ENCODE data around the gene DDX25.
"Not testable (repeated sequence)": the region's sequence is repeated elsewhere in the genome, so short reads cannot be mapped to it uniquely, and the experiment has no call there.

The DDX25 gene

DNA sequence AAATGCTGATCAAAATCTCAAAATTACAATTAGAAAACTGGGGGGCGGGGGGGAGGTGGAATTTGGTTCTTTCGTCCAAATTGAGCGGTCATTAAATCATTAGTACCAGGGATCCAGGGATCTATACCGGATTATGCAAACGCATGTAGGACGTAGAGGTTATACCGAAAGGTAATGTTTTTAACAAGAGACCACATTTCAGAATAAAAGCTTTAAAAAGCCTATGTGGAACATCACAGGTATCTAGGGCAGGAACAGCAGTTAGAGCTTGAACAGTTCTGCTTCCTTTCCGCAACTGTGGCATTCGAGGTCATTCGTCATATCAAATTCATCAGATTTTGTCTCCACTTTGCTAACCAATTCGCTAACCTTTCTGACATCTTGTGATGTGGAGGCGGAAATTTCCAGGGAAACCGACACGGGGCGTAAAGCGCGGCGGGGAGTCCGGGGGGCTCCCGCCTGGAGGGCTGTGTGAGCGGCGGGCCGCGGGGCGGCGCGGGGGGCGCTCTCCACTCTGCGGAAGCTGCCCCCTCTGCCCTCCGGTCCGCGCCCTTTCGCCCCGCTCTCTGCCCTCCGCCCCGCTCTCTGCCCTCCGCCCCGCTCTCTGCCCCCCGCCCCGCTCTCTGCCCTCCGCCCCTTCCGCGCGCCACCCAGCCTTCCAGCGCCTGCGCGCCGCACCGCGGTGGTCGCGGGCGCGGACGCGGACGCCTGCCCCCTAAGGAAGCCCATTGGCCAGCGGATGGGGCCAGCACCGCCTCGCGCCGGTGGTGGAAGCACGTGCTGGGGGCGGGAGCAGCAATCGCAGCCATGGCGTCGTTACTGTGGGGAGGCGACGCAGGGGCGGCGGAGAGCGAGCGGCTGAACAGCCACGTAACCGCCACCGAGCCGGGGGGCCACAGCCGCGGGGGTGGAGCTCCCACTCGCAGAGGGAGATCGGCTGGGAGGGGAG, at the start of gene DDX25:
DDX25 (plus strand) TSS at position 798 of the 949 bp plus-strand sequence; CDS start at position 808, 10 bp downstream.
- no peak for FAIRE-seq
- no peak for DNase-seq (ENCODE audit: extremely low spot score, insufficient read length, low read depth)

DNA sequence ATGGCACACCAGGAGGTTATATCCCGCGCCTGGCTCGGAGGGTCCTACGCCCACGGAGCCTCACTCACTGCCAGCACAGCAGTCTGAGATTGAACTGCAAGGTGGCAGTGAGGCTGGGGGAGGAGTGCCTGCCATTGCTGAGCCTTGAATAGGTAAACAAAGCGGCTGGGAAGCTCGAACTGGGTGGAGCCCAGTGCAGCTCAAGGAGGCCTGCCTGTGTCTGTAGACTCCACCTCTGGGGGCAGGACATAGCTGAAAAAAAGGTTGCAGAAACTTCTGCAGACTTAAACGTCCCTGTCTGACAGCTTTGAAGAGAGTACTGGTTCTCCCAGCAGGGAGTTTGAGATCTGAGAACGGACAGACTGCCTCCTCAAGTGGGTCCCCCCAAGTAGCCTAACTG, 46.6 kb upstream of the DDX25 start:
- FAIRE-seq; DNase-seq (ENCODE audit: extremely low spot score, insufficient read length, low read depth): not testable (repeated sequence)

- DNase-seq (ENCODE audit: extremely low spot score, insufficient read length, low read depth); FAIRE-seq: not testable (repeated sequence)
Measured at GRCh38 chr11:125862786-125863185, 41.5 kb upstream of the DDX25 start.

GRCh38 chr11:125865354-125865753, 39.0 kb upstream of the DDX25 start:
- not testable (repeated sequence) for DNase-seq (ENCODE audit: extremely low spot score, insufficient read length, low read depth); FAIRE-seq

DNA sequence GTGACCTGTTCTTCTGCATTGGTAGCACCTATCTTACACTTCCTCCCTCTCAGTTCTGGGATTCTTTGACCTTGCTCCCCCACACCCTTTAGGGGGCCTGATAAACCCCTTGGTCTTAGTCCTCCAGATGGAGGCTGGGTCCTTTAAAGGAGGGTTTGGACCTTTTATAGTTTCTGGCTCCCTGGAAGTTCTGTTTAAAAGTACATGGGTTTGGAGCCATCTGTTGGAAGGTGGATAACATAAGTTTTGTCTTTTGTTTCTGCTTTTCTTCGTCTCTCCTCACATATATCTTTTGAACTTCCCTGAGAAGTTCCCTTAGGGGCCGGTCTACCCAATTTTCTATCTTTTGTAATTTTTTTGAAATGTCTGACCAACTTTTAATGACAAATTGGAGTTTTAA, 34.8 kb upstream of the DDX25 start:
- DNase-seq (ENCODE audit: extremely low spot score, insufficient read length, low read depth) (no peak), FAIRE-seq (no peak)

- FAIRE-seq (no peak), DNase-seq (ENCODE audit: extremely low spot score, insufficient read length, low read depth) (no peak)
Measured at GRCh38 chr11:125871391-125872137, 32.7 kb upstream of the DDX25 start.

DNA sequence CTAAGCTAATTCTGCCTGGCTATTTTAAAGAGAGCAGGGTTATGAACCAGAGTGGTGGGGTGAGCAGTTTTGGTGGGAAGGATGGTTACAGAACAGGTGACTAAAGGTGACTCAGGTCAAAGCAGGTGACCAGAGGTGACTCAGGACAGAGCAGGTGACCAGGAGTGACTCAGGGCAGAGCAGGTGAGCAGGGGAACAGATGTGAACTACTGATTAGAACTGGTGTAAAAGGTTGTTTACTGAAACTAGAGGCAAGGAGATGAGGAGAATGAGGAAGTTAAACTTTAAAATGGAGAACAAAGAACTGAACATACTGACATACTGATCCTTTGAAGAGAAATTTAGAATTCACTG, 32.2 kb upstream of the DDX25 start:
- FAIRE-seq (no peak), DNase-seq (ENCODE audit: extremely low spot score, insufficient read length, low read depth) (no peak)

DNA sequence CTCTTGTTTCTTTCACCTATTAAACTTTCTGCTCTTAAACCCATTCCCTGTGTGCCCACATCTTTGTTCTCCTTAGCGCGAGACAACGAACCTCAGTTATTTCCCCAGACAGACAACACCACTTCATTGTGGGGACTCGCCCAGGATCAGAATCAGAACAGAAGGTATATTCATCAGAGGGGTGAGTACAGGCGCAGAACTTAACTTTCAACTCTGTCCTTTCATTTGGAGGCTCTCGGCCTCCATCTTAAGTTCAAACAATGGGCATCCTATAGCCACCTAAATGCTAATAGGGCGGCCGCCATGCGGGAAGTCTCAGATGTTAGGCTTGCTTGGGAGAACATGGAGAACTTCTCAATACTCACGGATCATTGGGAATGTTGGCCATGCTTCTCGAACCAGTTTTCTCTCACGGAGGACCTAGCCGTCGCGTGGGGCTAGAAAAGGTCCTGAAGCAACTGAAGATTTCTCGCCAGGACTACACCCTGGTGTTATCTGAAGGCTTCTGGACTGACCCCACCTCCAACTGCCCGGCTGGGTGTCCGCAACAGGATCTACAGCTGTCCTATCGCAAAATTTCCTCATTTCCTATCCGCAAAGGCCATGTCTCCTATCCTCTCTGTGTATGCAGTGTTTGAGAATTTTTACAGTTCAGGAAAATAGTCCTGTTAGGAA, 30.3 kb upstream of the DDX25 start:
- DNase-seq (ENCODE audit: extremely low spot score, insufficient read length, low read depth), result no peak
- FAIRE-seq, result no peak

DNA sequence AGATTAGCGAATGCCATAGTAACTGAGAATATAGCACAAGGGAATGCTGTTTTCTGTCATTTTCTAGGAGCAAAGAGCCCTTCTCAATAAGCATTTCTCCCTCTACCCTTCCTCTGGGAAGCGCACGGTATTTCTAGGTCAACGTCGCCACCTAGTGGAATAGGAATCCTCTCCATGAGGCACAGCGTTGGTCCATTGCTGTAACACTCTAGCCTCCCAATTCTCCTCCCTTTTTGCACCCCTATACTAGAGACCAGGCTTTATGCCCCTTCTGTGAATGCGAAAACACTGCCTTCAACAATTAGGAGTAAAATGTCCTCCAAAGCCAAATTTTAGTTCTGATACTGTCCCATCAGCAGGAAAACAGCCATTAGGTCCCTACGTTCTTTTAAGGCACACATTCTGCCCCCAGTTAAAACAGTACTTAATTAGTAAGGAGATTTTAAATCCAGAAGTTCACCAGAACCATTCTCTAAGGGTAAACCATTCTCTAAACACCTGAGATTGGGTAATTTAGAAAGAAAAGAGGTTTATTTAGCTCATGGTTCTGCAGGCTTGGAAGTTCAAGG, 29.7 kb upstream of the DDX25 start:
- FAIRE-seq (peak; percentile 86), DNase-seq (ENCODE audit: extremely low spot score, insufficient read length, low read depth) (no peak)

- FAIRE-seq, result no peak
Measured at GRCh38 chr11:125881291-125881690, 23.0 kb upstream of the DDX25 start.

DNA sequence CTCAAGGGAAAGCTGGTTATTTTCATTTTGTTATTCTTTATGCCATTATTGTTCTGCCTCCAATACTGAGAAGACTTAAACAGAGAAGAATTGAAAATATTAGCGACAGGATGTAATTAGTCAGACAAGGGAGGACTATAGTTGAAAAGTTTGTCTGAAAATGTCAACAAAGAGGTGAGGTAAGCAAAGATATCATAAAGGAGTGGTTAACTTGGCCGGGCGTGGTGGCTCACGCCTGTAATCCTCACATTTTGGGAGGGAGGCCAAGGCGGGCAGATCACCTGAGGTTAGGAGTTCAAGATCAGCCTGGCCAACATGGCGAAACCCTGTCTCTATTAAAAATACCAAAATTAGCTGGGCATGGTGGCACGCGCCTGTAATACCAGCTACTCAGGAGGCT, 20.9 kb upstream of the DDX25 start:
- FAIRE-seq, result no peak
- DNase-seq (ENCODE audit: extremely low spot score, insufficient read length, low read depth), result no peak

More at GRCh38 chr11:125881291-125881690, 23.0 kb upstream of the DDX25 start:
- DNase-seq (ENCODE audit: extremely low spot score, insufficient read length, low read depth), result no peak

GRCh38 chr11:125886997-125887372, 17.3 kb upstream of the DDX25 start:
- no peak for FAIRE-seq
- DNase-seq (ENCODE audit: extremely low spot score, insufficient read length, low read depth), result peak; percentile 22

GRCh38 chr11:125887373-125888324, 16.7 kb upstream of the DDX25 start, which contains the start of gene HYLS1:
TSS of gene HYLS1 (plus strand) at chr11:125887668. CDS start at chr11:125899369, 11,701 bp downstream.
- DNase-seq (ENCODE audit: extremely low spot score, insufficient read length, low read depth), result peak; percentile 89
- peak; percentile 98 for FAIRE-seq

- FAIRE-seq (no peak), DNase-seq (ENCODE audit: extremely low spot score, insufficient read length, low read depth) (no peak)
Measured at GRCh38 chr11:125890447-125891100, 13.7 kb upstream of the DDX25 start.

DNA sequence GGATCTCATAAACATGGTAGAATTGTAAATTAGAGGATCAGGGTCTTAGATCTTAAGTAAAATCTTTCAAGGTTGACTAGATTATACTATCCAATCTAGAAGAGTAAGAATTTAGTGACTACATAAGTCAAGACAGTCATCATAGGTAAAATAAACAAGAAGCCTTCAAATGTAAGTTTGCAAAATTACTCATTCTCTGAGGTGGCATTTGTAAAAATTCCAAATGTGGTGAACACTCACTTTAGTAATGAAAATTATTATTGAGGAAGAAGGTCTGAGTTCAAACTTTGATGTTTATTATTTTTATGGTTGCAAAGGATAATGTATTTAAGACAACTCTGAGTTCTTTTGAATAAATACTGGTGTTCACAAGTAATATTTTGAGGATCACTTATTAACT, 12.2 kb upstream of the DDX25 start:
- no peak for DNase-seq (ENCODE audit: extremely low spot score, insufficient read length, low read depth)
- no peak for FAIRE-seq

- FAIRE-seq (no peak), DNase-seq (ENCODE audit: extremely low spot score, insufficient read length, low read depth) (no peak)
Measured at GRCh38 chr11:125892994-125893393, 11.3 kb upstream of the DDX25 start.

DNA sequence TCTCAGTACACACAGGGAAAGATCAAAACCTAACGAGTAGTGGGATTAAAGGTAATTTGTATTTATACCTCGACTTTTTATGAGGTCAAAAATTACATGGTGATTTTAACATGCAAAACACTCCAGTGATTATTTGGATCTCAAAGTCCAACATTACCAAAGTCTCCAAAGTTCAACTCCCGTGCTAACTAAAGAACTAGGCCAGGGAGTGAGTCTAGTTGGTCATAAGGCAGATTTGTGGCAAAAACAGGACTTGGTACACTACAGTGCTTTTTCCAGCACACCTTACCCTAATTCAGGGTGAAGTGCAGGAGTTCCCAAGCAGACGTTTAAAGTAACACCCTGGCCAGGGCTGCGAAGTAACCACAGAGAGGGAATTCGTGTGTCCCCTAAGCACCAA, 2.4 kb upstream of the DDX25 start:
- DNase-seq (ENCODE audit: extremely low spot score, insufficient read length, low read depth), result no peak
- FAIRE-seq, result no peak

DNA sequence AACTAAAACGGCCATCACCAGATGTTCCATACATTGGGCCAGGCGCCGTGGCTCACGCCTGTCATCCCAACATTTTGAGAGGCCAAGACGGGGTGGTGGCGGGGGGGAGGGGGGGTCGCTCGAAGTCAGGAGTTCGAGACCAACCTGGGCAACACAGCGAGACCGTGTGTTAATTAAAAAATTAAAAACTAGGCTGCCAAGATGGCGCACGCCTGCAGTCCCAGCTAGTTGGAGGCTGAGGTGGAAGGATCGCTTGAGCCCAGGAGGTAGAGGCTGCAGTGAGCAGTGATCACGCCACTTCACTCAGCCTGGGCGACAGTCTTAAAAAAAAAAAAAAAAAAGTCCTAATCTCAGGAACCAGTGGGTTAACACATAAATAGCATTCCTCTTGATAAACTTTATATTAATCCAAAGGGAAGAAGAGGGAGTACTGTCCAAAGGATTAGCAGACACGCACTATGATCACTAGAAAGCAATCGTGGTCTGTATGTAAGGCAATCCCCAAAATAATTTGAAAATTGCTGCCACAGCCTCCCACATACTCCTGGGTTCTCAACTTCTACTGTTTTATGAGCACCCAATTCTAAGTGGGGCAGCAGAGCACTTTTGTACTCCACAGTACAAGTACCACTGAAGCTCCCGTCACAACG, 1.9 kb upstream of the DDX25 start:
- FAIRE-seq (no peak), DNase-seq (ENCODE audit: extremely low spot score, insufficient read length, low read depth) (no peak)

Measured in GM18507 (cell line).